GM12878 (cell line): Measurements from ENCODE around the gene CREB3. TPM values are rescaled to one million over a fixed set of nuclear protein-coding genes. Genes with fewer than 3 reads are reported as not detected.

ENCODE experiments used
- ATAC-seq: fragments of 200-7000 bp; cut with Tn5 transposase; 3 replicates; pipeline ENCODE4 v1.9.1; 2020; ENCODE audit warnings: mild to moderate bottlenecking, moderate library complexity
- BruUV-seq: library from RNA; stranded (reverse); fragments of 400-500 nt; replicated peaks from 2 replicates; lab custom pipeline; 2021; lab: Mats Ljungman, UMichigan
- CTCF ChIA-PET: fragments of 300-600 bp; sonication (Branson Sonifier 250); formaldehyde crosslinking; extraction: SDS; loops from one replicate; lab custom pipeline; 2021; ENCODE audit warnings: inconsistent platforms; lab: Yijun Ruan, JAX
- POLR2A ChIA-PET: fragments of 350-600 bp; formaldehyde crosslinking; extraction: SDS; loops from one replicate; lab custom pipeline; 2021; ENCODE audit warnings: inconsistent platforms; lab: Charles Lee
- RAD21 ChIA-PET: fragments of 300-600 bp; sonication (Branson Sonifier 250); formaldehyde crosslinking; loops from one replicate; lab custom pipeline; 2023; ENCODE audit warnings: antibody characterized with exemption; ENCODE audit not compliant: unreplicated experiment; lab: Charles Lee
- SMC1A ChIA-PET: fragments of 300-600 bp; sonication (Branson Sonifier 250); formaldehyde crosslinking; loops from one replicate; lab custom pipeline; 2023; ENCODE audit not compliant: unreplicated experiment, uncharacterized antibody; lab: Charles Lee
- DNase-seq: peaks from one replicate; pipeline ENCODE4 v3.0.0-alpha.2; 2011; ENCODE audit warnings: low read depth, low spot score
- FAIRE-seq: peaks from 3 replicates; lab custom pipeline; 2011; peaks lifted over from hg19 to GRCh38; lab: Jason Lieb, UNC
- H2AFZ ChIP-seq: 2 replicates; pipeline ENCODE4 v1.6.0; 2011; ENCODE audit warnings: low read depth, low read length, control low read depth; ENCODE audit not compliant: control insufficient read depth
- H3K27ac ChIP-seq: 2 replicates; pipeline ENCODE4 v1.5.1; 2011; ENCODE audit warnings: control low read depth; ENCODE audit not compliant: control insufficient read depth, insufficient read depth
- H3K27me3 ChIP-seq, 2 experiments: replicated peaks in 1 of 2; 2 replicates each; pipeline versions ENCODE4 v1.6.0 to v1.6.1; 2011; ENCODE audit warnings: low read length in 1 of 2; ENCODE audit not compliant: control insufficient read depth in 2 of 2, insufficient read depth in 2 of 2
- H3K36me3 ChIP-seq, 2 experiments: 2 replicates each; pipeline ENCODE4 v1.5.1; 2011; ENCODE audit warnings: low read length in 1 of 2; ENCODE audit not compliant: control insufficient read depth in 2 of 2, insufficient read depth in 2 of 2
- H3K4me1 ChIP-seq: 2 replicates; pipeline ENCODE4 v1.6.1; 2011; ENCODE audit warnings: mild to moderate bottlenecking, low read length, moderate library complexity, mixed read lengths; ENCODE audit not compliant: control insufficient read depth, insufficient read depth
- H3K4me2 ChIP-seq: 2 replicates; pipeline ENCODE4 v1.6.0; 2011; ENCODE audit warnings: control low read depth; ENCODE audit not compliant: control insufficient read depth, insufficient read depth
- H3K4me3 ChIP-seq: fragments of 200-600 bp; sonication (generic); 2 replicates; pipeline ENCODE4 v1.5.1; 2016
- H3K79me2 ChIP-seq: 2 replicates; pipeline ENCODE4 v1.6.0; 2011; ENCODE audit warnings: low read length; ENCODE audit not compliant: control insufficient read depth, insufficient read depth
- H3K9ac ChIP-seq: 2 replicates; pipeline ENCODE4 v1.8.0; 2011; ENCODE audit warnings: low read length, control low read depth, mixed read lengths; ENCODE audit not compliant: control insufficient read depth, insufficient read depth
- H3K9me3 ChIP-seq: replicated peaks from 3 replicates; pipeline ENCODE4 v1.5.1; 2011; ENCODE audit warnings: mild to moderate bottlenecking, low read length; ENCODE audit not compliant: control insufficient read depth, insufficient read depth
- H4K20me1 ChIP-seq: 2 replicates; pipeline ENCODE4 v1.6.0; 2011; ENCODE audit not compliant: control insufficient read depth, insufficient read depth
- BRCA1 ChIP-seq: IDR thresholded peaks from 2 replicates; pipeline ENCODE4 v1.6.1; 2011; ENCODE audit warnings: low read depth, low read length, improper control_type of control experiment
- HDAC2 ChIP-seq: fragments of 200-600 bp; sonication (generic); IDR thresholded peaks from 2 replicates; pipeline ENCODE4 v1.6.1; 2017
- LARP7 ChIP-seq: fragments of 450-650 bp; IDR thresholded peaks from 2 replicates; pipeline ENCODE4 v1.6.1; 2017; ENCODE audit warnings: mild to moderate bottlenecking
- MTA2 ChIP-seq: fragments of 450-650 bp; IDR thresholded peaks from 2 replicates; pipeline ENCODE4 v1.6.1; 2016; ENCODE audit warnings: low read depth, mild to moderate bottlenecking, moderate library complexity
- NR2C1 ChIP-seq: fragments of 450-650 bp; IDR thresholded peaks from 2 replicates; pipeline ENCODE4 v1.6.1; 2017; ENCODE audit warnings: antibody characterized with exemption, mild to moderate bottlenecking, moderate library complexity
- PAX8 ChIP-seq: fragments of 450-650 bp; IDR thresholded peaks from 2 replicates; pipeline ENCODE4 v1.6.1; 2017; ENCODE audit warnings: mild to moderate bottlenecking, moderate library complexity
- SIN3A ChIP-seq: IDR thresholded peaks from 2 replicates; pipeline ENCODE4 v1.6.1; 2012; ENCODE audit warnings: low read depth, low read length, improper control_type of control experiment
- SMARCA5 ChIP-seq: fragments of 450-650 bp; IDR thresholded peaks from 2 replicates; pipeline ENCODE4 v1.6.1; 2017; ENCODE audit warnings: mild to moderate bottlenecking
- TCF12 ChIP-seq: IDR thresholded peaks from 2 replicates; pipeline ENCODE4 v1.6.1; 2011; ENCODE audit warnings: low read depth, mild to moderate bottlenecking, low read length
- YY1 ChIP-seq: IDR thresholded peaks from 2 replicates; pipeline ENCODE4 v1.6.1; 2011; ENCODE audit warnings: low read depth, mild to moderate bottlenecking, low read length
- ZNF217 ChIP-seq: fragments of 450-650 bp; IDR thresholded peaks from 2 replicates; pipeline ENCODE4 v1.6.1; 2017; ENCODE audit warnings: antibody characterized with exemption, mild to moderate bottlenecking
- WGBS: methylation state at CpG from one replicate; pipeline ENCODE4 v1.1.6; 2016; ENCODE audit warnings: low lambda C conversion rate; ENCODE audit not compliant: insufficient replicate concordance, insufficient coverage; ENCODE audit errors: missing lambda C conversion rate; 5-methylcytosine and 5-hydroxymethylcytosine counted together
- in situ Hi-C: fragments of 300-500 bp; cut with MboI; formaldehyde crosslinking; loops from 9 replicates; pipeline ENCODE4 v1.14.3; 2018; ENCODE audit warnings: mixed read lengths
- intact Hi-C: fragments of 100-400 bp; cut with micrococcal nuclease; formaldehyde crosslinking; loops from one replicate; pipeline ENCODE4 v1.14.2; 2022; ENCODE audit not compliant: unreplicated experiment
- polyA plus RNA-seq, 11 experiments: library from polyadenylated mRNA; depleted of rRNA in 4 of 11; unstranded in 6 of 11; stranded (reverse) in 5 of 11; fragments of >200 nt; fragmentation: Nextera tagmentation in 4 of 11; fragmentation: Illumina TruSeq in 1 of 11; extraction: Ambion mirVana in 4 of 11; extraction: Trizol in 1 of 11; gene quantifications; 1 replicate in 1 of 11; 2 replicates in 10 of 11; pipeline versions ENCODE4 v1.2.1 to v1.2.3, GENCODE V29; 2011 to 2016; ENCODE audit warnings: inconsistent platforms in 2 of 11, missing spikeins in 2 of 11, low read depth in 1 of 11
- total RNA-seq, 4 experiments: library from RNA; depleted of rRNA in 3 of 4; stranded (reverse); fragments of >200 nt in 3 of 4; fragmentation: Illumina TruSeq in 1 of 4; extraction: Trizol in 1 of 4; gene quantifications; 2 replicates each; pipeline versions ENCODE4 v1.2.1 to v1.2.3, GENCODE V29; 2013 to 2021
- TF ChIP-seq, protein P1 (sequence below): fragments of 450-650 bp; IDR thresholded peaks from 2 replicates; pipeline ENCODE4 v1.6.1; 2018; ENCODE audit warnings: mild to moderate bottlenecking, low read depth, moderate library complexity; ENCODE audit not compliant: partially characterized antibody

CREB3 gene
- total and polyA plus RNA-seq, 10 of the 15 experiments (the other 5 are each of a cell fraction or from before 2014, with no cell fraction given): 9.8 to 38.9 (median 19.8) TPM

DNA sequence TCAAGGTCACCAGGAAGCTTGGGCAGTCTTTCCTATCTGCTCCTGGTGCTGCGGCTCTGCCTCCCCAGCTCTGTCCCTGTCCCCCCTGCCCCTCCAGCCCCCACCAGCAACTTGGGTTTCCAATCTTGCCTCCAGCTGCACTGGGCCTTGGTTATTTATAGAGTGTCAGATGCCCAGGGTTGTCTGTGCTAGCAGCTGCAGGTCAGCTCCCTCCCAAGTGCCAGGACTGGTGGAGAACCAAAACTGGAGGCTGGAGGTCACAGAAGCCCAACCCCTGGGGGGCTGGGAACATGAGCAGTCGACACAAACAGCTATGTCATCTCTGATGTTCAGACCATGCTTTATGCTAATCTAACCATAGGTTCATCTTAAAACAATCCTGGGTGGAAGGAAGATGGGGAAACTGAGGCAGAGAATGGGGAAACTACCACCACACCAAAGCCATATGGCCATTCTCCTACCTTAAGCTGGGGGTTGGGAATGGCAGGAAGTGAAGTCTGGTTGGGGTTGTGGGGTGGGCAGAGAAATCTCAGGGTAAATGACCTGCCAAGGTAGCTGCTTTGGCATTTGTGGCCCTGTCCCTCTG lies 44.4 kb upstream of the CREB3 start:
- FAIRE-seq: no peak
- SMC1A ChIA-PET: interaction anchor here (0.8 to 2.0 kb wide), 4 partner anchors 9 to 41 kb away, joined by 3 to 7 read pairs (median 4); no protein-coding TSS in a partner anchor
- WGBS: 50% methylated on average over 2 of the region's 2 CpGs
- Histone ChIP-seq H3K27ac (no peak overlapping the region), H4K20me1 (no peaks in the 10 kb centered on the region), H3K27me3 (no peaks in the 10 kb centered on the region; a peak in 1 of 4 replicates), H3K9me3 (no peaks in the 10 kb centered on the region), H3K79me2 (no peaks in the 10 kb centered on the region; the same call in 1 of the 2 replicates), H2AFZ (no peak overlapping the region), H3K9ac (no peak overlapping the region), H3K4me1 (peaks cover 3% of the 10 kb centered on the region; the same call in 1 of the 2 replicates)
- CTCF ChIA-PET: interaction anchor here (1.0 to 15.2 kb wide), 6 partner anchors 9 to 138 kb away, joined by 3 to 227 read pairs (median 5); partner anchors contain the start of genes ARHGEF39, CCDC107 and RMRP
- no peak for ATAC-seq
- BruUV-seq: no TSS peak
- in situ Hi-C loops (no loop called here), intact Hi-C loops (no loop called here)
- RAD21 ChIA-PET: interaction anchor here (0.7 kb wide), 1 partner anchor 23 kb away, joined by 3 read pairs; the partner anchor contains the start of gene ARHGEF39
- DNase-seq: no peak
- TF ChIP-seq SIN3A: no peak
- no peak for TF ChIP-seq YY1
- no peak for TF ChIP-seq MTA2
- TF ChIP-seq ZNF217: no peak
- no peak for TF ChIP-seq NR2C1
- TF ChIP-seq BRCA1: no peak
- no peak for TF ChIP-seq SMARCA5
- TF ChIP-seq HDAC2: no peak
- TF ChIP-seq, protein P1, sequence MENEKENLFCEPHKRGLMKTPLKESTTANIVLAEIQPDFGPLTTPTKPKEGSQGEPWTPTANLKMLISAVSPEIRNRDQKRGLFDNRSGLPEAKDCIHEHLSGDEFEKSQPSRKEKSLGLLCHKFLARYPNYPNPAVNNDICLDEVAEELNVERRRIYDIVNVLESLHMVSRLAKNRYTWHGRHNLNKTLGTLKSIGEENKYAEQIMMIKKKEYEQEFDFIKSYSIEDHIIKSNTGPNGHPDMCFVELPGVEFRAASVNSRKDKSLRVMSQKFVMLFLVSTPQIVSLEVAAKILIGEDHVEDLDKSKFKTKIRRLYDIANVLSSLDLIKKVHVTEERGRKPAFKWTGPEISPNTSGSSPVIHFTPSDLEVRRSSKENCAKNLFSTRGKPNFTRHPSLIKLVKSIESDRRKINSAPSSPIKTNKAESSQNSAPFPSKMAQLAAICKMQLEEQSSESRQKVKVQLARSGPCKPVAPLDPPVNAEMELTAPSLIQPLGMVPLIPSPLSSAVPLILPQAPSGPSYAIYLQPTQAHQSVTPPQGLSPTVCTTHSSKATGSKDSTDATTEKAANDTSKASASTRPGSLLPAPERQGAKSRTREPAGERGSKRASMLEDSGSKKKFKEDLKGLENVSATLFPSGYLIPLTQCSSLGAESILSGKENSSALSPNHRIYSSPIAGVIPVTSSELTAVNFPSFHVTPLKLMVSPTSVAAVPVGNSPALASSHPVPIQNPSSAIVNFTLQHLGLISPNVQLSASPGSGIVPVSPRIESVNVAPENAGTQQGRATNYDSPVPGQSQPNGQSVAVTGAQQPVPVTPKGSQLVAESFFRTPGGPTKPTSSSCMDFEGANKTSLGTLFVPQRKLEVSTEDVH: no peak
- TF ChIP-seq TCF12: no peak
- no peak for TF ChIP-seq PAX8
- TF ChIP-seq LARP7: no peak
- TF ChIP-seq, all 136 proteins: peak for 0
- no peak overlapping the region for H3K4me3 ChIP-seq
- H3K4me2 ChIP-seq: no peak overlapping the region
- H3K36me3 ChIP-seq: no peaks in the 10 kb centered on the region
- POLR2A ChIA-PET: interaction anchor here (0.8 to 1.4 kb wide), 3 partner anchors 8 to 60 kb away, joined by 3 to 6 read pairs (median 6); partner anchors contain the start of genes GBA2 and RGP1
